Stimulated activated naive CD4-positive, alpha-beta T cell (primary cell): ENCODE measurements around the gene MPV17.
"Not testable (repeated sequence)": the region's sequence is repeated elsewhere in the genome, so short reads cannot be mapped to it uniquely, and the experiment has no call there.

ENCODE experiments used
- DNase-seq, 6 experiments: peaks; one replicate each; lab custom pipeline; 2025; lab: John Stamatoyannopoulos, UW

MPV17 gene

DNA sequence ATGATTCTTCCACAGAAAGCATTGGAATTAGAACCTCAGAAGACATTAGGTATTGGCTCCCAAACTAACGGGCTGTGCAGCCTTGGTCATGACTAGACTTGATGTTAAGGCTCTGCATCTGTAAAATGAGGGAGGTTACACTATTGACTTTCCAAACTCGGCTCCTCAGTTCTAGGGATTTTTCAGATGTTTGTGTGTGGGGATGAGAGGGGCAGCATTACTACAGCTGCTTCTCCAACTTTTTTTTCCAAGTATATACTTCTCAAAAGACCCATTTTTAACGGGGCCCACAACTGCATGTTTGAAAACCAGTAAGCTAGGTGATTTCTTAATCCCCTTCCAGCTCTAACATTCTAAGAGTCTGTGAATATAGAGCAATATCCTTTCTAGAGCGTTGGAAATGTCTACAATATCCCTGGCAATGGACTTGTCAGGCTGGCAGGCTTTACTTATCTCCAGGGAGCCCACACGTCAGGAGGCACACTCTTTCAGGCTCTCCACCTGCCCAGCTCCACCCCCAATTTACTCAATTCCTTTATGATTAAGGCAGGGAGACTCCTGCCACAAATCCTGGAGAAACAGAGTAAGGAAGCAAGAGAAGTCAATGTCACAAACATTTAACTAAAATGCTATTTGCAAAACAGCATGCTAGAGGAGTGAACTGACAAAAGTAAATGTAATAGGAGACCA lies 844 bp upstream of the MPV17 start:
- no peak for DNase-seq

DNA sequence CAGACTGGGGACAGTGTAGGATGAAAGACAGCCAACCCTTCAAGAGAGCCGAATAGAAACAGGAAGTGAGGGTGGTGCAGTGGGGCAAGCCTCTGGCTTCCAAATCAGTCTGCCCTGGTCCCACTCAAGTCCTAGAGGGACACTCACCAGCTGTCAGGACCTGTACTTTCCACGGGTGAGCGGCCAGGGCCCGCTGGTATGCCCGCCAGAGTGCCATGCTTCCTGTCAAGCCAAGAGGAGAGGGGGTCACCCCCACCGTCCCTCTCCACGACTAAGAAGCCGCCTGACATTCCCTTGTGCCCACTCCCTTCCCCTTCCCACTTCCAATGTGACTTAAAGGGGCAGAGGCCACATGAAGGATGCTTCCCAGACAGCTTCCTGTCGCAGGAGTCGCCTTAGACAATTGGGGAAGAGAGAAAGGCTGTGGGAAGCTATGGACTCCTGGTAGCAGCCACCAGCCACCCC lies 564 bp downstream of the MPV17 start:
- peak in 2 of 6 experiments; percentile 3 to 24 for DNase-seq

DNA sequence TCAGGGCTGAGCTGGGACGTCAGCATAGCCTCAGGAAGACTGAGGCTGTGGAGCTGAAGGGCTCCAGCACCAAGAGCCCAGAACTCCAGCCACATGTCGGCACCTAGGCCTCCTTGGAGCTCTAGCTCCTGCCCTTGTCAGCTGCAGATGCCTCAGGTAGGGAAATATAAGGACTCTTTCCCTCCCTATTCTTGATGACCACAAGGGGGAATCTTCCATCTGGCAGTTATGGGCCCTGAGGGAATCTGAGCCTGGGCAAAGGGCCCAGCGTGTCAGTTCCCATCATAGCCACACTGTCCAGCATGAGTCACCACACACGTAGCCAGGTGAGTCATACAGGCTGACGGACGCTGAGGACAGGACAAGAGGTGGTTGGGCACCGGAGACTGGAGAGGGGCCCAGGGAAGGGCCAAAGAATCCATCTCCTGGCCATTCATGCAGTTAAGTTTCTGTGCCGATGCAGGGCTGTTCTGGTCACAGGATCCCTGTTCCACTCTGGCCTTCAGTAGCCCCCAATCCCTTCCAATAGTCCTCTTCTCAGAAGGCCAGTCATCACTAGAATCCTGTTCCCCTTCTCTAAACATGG lies 1.8 kb downstream of the MPV17 start:
- DNase-seq: no peak

DNA sequence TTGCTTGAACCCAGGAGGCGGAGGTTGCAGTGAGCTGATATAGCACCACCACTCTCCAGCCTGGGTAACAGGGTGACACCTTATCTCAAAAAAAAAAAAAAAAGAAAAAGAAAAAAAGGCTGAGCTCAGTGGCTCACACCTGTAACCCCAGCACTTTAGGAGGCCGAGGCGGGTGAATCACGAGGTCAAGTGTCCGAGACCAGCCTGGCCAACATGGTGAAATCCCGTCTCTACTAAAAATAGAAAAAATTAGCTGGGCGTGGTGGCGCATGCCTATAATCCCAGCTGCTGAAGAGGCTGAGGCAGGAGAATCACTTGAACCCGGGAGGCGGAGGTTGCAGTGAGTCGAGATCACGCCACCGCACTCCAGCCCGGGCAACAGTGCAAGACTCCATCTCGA lies 3.1 kb downstream of the MPV17 start:
- not testable (repeated sequence) for DNase-seq

DNA sequence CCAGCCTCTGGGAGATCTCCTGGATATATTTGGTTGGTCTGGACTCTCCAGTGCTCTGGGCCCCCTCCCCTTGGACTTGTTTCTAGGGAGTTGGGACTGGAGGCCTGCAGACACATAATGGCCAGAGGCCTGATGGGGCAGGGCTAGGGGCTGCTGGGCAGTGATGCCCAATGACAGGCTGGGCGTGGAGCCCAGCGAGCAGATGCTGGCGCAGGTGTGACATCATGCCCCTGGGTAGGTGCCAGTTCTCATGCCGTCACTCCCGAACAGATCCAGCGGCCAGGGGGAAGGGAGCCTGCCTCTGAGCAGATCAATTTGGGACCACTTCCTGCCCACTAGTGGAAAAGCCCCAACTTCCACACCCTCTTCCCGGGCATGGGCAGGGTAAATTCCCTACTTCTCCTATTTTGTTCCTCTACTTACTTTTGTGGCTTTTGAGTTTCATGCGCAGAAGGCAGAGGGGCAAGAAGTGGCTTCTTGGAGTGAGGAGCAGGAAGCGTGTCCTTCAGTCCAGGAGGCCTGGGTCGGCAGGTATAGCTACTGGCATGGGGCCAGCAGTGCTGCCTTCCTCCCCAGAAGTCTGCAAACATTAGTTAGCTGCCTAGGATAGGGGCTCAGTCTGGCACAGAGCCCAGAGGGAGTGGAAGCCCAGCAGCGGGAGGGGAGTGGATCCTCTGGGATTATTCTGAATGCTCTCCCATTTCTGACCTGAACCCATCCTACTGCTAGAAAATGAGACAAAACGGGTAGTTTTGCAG lies 6.1 kb downstream of the MPV17 start:
- no peak for DNase-seq

DNA sequence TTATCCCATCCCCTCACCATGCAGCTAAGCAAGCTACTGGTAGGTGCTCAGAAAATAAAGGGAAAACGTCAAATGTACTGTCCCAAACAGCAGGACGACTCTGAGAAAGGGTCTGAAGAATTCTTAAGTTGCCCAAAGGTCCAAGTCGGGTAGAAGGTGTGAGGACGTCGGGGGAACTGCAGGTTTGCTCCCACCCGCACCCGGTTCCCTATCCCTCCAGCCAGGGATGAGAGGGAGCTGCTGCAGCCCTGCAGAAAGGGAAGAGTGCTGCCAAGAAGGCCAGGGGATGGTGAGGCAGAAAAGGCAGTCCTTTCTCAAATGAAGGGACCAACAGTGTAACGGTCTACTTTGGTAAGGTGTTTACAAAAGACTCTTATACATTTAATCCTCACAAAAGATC lies 7.8 kb downstream of the MPV17 start:
- no peak for DNase-seq

DNA sequence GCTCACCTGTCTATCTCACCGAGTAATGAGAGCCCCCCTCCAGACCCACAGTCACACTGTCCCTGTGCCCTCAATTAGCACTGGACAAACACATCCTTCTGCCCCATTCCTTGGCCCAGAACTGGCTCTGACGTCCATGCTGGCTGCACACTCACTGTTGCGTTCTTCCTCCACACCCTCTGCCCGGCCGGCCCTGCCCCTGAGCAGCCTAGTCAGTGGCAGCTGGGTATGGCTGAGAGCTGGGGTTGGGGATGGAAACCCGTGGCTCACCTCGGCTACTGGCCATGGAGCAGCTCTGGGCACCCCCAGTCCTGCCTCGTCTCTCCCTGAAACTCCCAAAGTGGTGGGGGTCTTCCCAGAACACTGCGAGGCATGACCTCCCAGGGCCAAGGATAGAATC lies 8.2 kb downstream of the MPV17 start:
- no peak for DNase-seq

DNA sequence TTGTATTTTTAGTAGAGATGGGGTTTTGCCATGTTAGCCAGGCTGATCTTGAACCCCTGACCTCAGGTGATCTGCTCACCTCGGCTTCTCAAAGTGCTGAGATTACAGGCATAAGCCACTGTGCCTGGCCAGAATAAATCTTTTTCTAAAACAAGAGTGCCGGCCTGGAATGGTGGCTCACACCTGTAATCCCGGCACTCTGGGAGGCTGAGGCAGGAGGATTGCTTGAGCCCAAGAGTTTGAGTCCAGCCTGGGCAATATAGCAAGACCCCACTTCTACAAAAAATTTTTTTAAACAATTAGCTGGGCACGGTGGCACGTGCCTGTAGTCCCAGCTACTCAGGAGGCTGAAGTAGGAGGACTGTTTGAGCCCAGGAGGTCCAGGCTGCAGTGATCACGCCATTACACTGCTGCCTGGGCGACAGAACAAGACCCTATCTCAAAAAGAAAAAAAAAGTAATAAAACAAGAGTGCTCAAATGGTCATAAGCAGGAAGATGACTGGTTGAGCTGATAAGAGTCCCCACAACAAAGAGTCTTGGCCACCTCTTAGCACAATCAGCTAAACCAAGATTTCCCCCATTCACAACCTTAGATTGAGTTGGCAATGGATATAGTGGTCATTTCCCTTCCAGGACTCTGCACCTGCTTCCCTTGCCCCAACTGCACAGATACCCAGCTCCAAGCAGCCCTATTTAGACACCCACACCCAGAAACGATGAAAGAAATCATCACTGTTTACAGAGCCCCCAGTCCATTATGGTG lies 8.8 kb downstream of the MPV17 start:
- no peak for DNase-seq

DNA sequence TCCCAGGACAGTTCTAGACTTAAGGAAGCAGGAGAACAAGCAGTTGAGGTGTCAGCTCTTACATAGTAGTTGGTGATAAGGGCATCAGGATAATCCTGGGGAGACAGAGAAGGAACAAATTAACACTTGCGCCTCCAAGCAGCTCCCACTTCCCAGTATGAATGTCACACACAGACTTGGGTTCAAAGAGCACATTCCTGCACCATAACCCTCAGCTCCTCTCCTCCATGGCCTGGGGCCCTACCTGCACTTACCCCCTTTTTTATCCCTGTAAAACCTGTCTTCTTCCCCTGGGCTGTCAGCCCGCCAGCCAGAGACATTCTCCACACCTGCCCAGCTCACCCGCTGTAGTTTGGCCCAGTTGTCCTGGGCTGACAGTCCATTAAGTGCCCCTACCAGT lies 10.7 kb downstream of the MPV17 start:
- no peak for DNase-seq

DNA sequence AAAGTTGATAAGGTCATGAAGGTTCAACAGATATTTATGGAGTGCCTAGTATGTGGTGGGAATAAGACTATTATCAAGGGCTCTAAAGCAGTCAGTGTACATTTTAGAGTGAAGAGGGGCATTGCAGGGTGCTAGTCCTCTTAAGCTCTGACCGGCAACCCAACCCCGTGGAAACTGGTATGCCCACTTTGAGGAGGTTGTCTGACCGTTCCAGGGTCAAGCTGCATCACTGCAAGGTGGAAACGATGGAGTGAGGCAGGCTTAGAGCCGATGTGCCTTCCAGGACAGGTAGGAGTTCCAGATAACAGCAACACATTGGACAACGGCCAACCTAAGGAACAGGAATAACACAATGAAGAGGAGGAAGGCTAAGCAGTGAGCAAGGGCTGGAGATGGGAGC lies 13.2 kb downstream of the MPV17 start:
- no peak for DNase-seq

DNA sequence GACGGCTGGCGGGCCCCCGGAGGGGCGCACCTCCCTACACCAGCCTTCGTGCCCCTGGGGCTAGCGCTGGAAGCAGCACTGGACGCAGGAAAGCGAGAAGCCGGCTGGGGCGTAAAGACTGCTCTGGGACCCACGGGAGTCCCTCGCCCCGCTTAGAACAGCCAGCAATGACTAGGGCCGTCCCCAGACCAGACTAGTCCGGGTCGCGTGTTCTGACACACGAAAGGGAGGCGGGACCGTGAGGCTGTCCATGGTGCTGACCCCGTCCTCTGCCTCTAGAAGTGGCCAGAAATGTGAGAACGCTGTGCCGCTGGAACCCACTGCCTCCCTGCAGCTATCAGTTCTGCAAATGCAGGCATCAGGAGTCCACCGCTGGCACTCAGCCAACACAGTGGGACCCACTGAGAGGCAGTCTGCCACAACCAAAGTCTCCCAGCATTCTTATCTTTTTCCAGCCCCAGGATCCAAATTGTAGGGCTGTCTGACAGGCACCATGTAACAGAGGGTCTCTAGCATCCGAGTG lies 14.5 kb downstream of the MPV17 start, which contains the start of gene UCN:
Gene UCN, minus strand, starts transcription at position 87 of the 523 bp plus-strand sequence. CDS start 550 bp downstream, outside the sequence.
- no peak for DNase-seq

DNA sequence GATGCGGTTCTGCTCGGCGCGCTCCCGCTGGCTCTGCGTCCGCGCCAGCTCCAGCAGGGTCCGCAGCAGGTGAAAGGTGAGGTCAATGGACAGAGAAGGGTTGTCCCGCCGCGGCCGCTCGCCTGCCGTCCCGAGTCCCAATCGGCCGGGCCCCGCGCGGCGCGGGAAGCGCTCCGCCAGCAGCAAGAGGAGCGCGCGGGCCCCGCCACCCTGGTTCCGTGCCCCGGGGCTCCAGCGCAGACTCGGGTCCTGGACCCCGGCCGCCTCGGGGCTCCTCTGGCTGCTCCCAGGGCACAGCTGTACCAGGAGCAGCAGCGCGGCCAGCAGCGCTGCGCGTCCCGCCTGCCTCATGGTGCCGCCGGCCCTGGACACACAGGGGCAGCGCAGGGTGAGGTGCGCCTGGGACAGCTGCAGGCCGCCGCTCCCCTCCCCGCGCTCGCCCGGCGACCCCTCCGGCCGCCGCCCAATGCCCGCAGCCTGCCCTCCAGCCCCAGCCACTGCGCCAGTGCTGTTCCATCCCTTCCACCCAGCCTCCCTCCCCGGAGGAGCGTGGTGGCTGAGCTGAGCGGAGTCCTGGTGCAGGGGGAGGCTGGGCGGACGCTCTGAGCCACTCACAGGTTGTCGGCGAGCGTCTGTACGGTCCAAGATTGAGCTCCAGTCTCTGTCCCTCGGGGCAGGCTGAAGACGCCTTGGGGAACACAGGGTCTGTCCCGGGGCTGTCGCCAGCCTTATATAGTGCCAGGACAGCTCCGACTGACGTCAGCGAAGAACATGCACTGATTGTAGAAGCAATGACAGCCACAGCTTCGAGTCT lies 15.1 kb downstream of the MPV17 start:
- DNase-seq: no peak

DNA sequence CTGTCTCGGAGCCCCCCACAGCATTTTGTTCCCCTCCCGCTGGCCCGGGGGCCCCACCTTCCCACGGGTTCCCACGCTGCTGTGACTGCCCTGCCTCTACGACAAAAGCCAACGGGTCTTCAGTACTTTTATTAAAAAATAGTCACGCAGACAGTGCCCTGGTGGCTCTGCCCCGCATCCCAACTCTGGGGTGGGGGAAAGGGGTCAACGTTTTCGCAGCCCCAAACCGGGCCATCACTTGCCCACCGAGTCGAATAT lies 15.7 kb downstream of the MPV17 start:
- DNase-seq: no peak

DNA sequence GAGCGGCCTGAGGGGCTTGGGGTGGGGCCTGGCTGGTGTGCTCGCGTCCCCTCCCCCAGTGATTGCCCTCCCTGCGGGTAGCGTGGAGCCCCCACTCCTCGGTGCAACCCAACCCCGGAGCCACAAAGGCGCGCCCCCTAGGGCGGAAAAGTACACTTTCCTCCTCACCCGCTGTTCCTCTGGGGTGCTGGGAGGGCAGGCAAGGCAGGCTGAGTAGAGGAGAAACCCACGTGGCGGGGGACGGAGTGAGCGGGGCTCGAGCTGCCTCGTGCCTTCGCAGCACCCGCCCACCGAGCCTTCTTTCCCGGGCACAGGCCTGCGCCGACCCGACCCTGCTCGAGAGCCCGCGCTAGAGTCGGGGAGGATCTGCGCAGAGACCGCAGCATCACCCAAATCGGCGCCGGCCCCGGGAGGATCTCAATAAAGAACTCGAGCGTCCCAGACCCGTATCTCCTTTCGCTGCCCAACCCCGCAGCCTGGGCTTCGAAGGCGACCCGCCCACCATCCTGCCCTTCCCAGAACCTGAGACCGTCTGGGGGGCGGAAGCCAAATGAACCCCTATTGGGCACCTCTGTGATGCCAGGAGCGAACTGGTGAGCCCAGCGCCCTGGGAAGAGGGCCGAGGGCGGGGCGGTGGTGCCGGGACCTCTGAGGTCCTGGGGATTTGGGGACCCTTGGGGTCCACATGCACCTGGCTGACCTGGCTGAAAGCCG lies 16.2 kb downstream of the MPV17 start:
- peak in 4 of 6 experiments; percentile 6 to 32 (median 20) for DNase-seq

DNA sequence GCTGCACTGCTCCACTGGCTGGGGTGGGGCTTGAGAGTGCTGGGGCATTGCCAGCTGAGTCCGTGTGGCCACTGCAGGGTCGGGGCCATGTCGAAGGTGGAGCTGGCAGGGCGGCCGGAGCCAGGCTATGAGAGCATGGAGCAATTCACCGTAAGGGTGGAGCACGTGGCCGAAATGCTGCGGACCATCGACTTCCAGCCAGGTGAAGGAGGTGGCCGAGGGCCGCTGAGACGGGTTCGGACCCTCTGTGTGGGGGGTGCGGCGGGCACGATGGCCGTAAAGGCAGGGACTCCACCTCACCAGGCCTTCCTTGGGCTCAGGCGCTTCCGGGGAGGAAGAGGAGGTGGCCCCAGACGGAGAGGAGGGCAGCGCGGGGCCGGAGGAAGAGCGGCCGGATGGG lies 16.8 kb downstream of the MPV17 start:
- DNase-seq: no peak

DNA sequence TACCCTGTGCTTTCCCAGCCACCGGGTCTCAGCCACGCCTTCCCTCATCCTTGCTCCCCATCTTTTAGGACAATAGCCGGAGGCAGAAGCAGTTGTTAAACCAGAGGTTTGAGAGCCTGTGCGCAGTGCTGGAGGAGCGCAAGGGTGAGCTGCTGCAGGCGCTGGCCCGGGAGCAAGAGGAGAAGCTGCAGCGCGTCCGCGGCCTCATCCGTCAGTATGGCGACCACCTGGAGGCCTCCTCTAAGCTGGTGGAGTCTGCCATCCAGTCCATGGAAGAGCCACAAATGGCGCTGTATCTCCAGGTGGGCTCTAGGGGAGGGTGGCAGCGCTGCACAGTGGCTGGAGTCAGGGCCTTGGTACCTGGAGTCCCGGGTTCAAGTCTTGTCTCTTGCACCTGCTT lies 17.4 kb downstream of the MPV17 start:
- DNase-seq: no peak

DNA sequence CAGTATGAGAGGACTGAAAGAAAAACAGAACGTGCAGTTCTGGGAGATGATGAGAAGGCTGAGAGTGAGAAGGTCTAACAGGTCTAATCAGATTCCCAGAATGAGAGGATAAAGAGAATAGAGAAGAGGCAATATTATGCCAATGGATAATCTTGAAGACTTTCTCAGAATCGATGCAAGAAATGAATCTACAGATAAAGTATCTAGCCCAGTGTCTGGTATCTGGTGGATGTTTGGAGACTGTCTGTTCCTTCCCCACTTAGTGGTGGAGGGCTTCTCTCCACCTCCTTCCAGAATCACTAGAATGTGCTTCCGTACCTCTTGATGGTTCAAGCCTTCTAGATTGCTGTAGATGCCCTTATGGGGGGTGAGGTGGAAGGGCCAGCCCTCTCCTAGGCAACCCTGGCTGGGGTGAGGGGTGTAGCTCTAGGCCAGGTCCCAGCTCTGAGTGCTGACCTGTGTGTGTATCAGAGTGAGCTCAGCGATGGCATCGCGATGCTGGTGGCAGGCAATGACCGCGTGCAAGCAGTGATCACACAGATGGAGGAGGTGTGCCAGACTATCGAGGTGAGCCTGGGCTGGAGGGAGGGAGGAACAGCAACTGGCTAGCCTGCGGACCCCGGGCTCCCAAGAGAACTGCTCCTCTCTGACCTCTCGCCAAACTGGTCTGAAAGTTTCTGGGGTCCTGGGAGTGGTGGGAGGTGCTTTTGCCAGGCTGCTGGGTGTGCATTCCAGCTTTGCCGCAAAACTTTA lies 18.2 kb downstream of the MPV17 start:
- no peak for DNase-seq

DNA sequence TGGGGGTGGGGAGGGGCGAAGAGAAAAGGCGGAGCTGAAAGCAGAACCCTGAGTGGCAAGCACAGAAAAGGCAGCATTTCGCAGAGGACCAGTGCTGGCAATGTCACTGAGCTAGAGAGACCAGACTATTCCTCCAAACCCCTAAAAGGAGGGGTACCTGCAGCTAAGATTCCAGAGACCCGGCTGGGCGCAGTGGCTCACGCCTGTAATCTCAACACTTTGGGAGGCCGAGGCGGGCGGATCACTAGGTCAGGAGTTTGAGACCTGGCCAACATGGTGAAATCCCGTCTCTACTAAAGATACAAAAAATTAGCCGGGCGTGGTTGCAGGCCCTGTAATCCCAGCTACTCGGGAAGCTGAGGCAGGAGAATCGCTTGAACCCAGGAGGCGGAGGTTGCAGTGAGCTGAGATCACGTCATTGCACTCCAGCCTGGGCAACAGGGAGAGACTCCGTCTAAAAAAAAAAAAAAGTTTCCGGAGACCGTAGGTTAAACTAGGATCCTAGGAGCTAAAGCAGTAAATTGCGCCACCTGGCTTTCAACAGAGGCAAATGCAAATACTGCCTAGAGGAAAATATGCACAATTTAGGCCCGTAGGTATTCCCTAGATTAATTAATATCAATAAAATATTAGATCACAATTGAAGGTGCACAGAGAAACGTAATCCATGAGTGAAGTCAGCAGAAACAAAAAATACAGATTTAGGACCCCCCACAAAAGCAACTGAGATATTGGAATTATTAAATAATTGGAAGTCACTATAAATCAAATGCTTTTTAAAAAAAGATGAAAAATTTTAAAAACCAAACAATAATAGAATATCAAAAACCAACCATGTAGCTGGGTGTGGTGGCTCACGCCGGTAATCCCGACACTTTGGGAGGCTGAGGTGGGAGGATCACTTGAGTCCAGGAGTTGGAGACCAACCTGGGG lies 19.5 kb downstream of the MPV17 start:
- DNase-seq: peak; percentile 17 to 63 (median 40)

DNA sequence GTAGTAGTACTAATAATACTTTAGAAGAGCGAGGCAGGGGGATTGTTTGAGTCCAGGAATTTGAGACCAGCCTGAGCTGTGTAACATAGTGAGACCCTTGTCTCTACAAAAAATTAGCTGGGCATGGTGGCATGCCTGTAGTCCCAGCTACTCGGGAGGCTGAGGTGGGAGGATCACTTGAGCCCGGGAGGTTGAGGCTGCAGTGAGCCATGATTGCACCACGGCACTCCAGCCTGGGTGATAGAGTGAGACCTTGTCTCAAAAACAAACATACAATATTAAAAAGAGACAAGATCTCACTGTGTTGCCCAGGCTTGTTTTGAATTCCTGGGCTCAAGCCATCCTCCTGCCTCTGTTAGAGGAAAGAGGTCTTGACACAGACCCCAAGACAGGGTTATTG lies 22.3 kb downstream of the MPV17 start:
- not testable (repeated sequence) for DNase-seq
